Karpas-422 (cell line): ENCODE measurements around the gene ATP11C. TPM values are rescaled to one million over a fixed set of nuclear protein-coding genes. Genes with fewer than 3 reads are reported as not detected.

Experiments used
- DNase-seq: peaks from one replicate; pipeline ENCODE4 v3.0.0-alpha.2; 2015
- H2AFZ ChIP-seq: fragments of 200-600 bp; sonication (generic); 2 replicates; pipeline ENCODE4 v1.6.1; 2014; ENCODE audit warnings: antibody characterized with exemption, low read length, mixed read lengths
- H3K27ac ChIP-seq: fragments of 200-600 bp; sonication (generic); 2 replicates; pipeline ENCODE4 v1.5.1; 2014; ENCODE audit warnings: mild to moderate bottlenecking, low read length, moderate library complexity
- H3K27me3 ChIP-seq: fragments of 200-600 bp; sonication (generic); 2 replicates; pipeline ENCODE4 v1.6.1; 2014; ENCODE audit warnings: low read length, mixed read lengths
- H3K36me3 ChIP-seq: fragments of 200-600 bp; sonication (generic); 2 replicates; pipeline ENCODE4 v1.6.1; 2014; ENCODE audit warnings: low read length, mixed read lengths; ENCODE audit not compliant: insufficient read depth
- H3K4me1 ChIP-seq: fragments of 200-600 bp; sonication (generic); 2 replicates; pipeline ENCODE4 v1.6.1; 2014; ENCODE audit warnings: mild to moderate bottlenecking, low read length, mixed read lengths
- H3K4me2 ChIP-seq: fragments of 200-600 bp; sonication (generic); 2 replicates; pipeline ENCODE4 v1.6.1; 2014; ENCODE audit warnings: low read length, low read depth, mild to moderate bottlenecking; ENCODE audit not compliant: poor library complexity, severe bottlenecking
- H3K4me3 ChIP-seq: fragments of 200-600 bp; sonication (generic); 2 replicates; pipeline ENCODE4 v1.5.1; 2014; ENCODE audit warnings: mild to moderate bottlenecking, antibody characterized with exemption, low read length, mixed read lengths
- H3K79me2 ChIP-seq: fragments of 200-600 bp; sonication (generic); 2 replicates; pipeline ENCODE4 v1.6.1; 2014; ENCODE audit warnings: mild to moderate bottlenecking, low read length, mixed read lengths
- H3K9ac ChIP-seq: fragments of 200-600 bp; sonication (generic); 2 replicates; pipeline ENCODE4 v1.6.0; 2014; ENCODE audit warnings: low read length
- H3K9me2 ChIP-seq: fragments of 200-600 bp; sonication (generic), shearing (Covaris generic); replicated peaks from 2 replicates; pipeline ENCODE4 v1.6.0; 2014; ENCODE audit warnings: mild to moderate bottlenecking, low read length, moderate library complexity; ENCODE audit not compliant: insufficient read depth
- H3K9me3 ChIP-seq: fragments of 300-700, 200-600 bp; sonication (generic); 2 replicates; pipeline ENCODE4 v1.6.1; 2014; ENCODE audit warnings: low read length, mixed read lengths
- H4K20me1 ChIP-seq: fragments of 200-600 bp; sonication (generic); 2 replicates; pipeline ENCODE4 v1.6.1; 2014; ENCODE audit warnings: mild to moderate bottlenecking, antibody characterized with exemption, low read length, low read depth; ENCODE audit not compliant: insufficient read depth
- total RNA-seq: library from RNA; depleted of rRNA; stranded (reverse); fragments of >200 nt; shearing (Covaris generic); gene quantifications from 2 replicates; pipeline ENCODE4 v1.2.3, GENCODE V29; 2014; ENCODE audit warnings: low replicate concordance

The ATP11C gene
- total RNA-seq, 1 experiment from 2014 or later, result 37.4 TPM

DNA sequence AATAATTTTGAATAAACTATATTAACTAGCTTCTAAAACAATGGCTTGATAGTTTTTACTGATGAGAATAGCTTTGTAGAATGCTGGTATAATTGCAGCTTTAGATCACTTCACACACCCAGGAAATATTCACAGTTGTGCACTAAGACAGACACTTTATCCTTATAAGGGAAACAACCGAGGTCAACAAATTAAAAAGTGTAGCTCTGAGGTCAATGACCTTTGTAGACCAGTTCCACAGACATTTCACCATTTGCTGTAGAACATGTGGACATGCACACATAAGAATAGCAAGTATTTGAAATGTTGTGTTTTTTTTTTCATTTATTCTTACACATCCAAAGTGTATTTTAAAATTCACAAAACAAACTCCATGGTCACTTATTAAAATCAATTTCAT lies 148.9 kb downstream of the ATP11C start:
- no peaks in the 10 kb centered on the region for H3K4me1 ChIP-seq
- no peak for DNase-seq
- no peaks in the 10 kb centered on the region for H3K9me3 ChIP-seq

DNA sequence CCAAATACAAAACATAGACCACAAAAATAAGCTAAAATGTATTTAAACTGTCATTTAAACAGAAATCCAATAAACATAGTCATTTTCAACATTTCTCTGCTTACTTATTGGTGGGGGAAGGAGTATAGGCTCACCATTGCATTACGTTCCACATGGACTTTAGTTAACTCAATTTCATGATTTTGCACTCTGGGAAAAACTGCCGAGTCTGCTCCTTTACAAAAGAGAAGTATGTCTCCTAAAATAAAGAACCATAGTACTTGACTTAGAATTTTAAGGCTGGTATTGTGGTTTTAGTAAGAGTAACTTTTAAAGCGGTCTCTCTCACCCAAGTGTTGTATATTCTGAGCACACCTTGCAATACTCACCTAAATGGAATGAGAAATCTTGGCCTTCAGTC lies 149.8 kb downstream of the ATP11C start:
- H3K9me3 ChIP-seq, result no peaks in the 10 kb centered on the region
- H3K27ac ChIP-seq, result no peak overlapping the region
- H2AFZ ChIP-seq, result no peak overlapping the region
- no peaks in the 10 kb centered on the region for H4K20me1 ChIP-seq
- H3K27me3 ChIP-seq, result no peaks in the 10 kb centered on the region
- no peak overlapping the region for H3K4me2 ChIP-seq
- H3K36me3 ChIP-seq, result no peaks in the 10 kb centered on the region
- H3K4me1 ChIP-seq, result no peaks in the 10 kb centered on the region
- H3K79me2 ChIP-seq, result no peaks in the 10 kb centered on the region
- H3K4me3 ChIP-seq, result no peak overlapping the region
- H3K9me2 ChIP-seq, result no peaks in the 10 kb centered on the region
- no peak for DNase-seq
- H3K9ac ChIP-seq, result no peak overlapping the region

More for the DNA sequence above, 148.9 kb downstream of the ATP11C start:
- Histone ChIP-seq H3K4me3 (no peak overlapping the region), H3K79me2 (no peaks in the 10 kb centered on the region), H3K4me2 (no peak overlapping the region), H3K36me3 (no peaks in the 10 kb centered on the region), H3K9me2 (no peaks in the 10 kb centered on the region), H3K27me3 (no peaks in the 10 kb centered on the region), H3K27ac (no peak overlapping the region), H3K9ac (no peak overlapping the region), H4K20me1 (no peaks in the 10 kb centered on the region), H2AFZ (no peak overlapping the region)

DNA sequence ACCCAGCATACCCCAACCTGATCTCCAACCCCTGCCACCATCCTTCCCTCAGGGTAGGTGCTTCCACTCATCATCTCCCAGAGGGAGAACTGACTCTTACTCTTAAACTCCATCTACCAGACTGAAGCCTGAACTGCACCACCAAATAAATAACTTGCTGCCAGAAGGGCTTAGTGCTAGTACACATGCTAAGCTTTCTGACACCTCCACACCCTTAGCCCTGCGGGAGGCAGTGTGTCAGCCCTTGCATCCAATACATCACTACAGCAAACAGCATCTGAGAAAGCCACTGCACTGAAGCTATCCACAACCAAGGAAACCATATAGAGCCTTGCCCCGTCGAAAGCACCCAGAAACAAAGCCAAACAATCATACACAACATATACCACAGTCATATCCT lies 156.3 kb downstream of the ATP11C start:
- Histone ChIP-seq H3K9me3 (peaks cover 6% of the 10 kb centered on the region), H3K79me2 (no peaks in the 10 kb centered on the region), H3K4me2 (no peak overlapping the region), H4K20me1 (no peaks in the 10 kb centered on the region), H3K4me1 (no peaks in the 10 kb centered on the region), H3K27ac (no peak overlapping the region), H3K27me3 (no peaks in the 10 kb centered on the region), H3K4me3 (no peak overlapping the region), H3K9me2 (no peaks in the 10 kb centered on the region), H3K36me3 (peaks cover 12% of the 10 kb centered on the region), H3K9ac (no peak overlapping the region), H2AFZ (no peak overlapping the region)
- no peak for DNase-seq

DNA sequence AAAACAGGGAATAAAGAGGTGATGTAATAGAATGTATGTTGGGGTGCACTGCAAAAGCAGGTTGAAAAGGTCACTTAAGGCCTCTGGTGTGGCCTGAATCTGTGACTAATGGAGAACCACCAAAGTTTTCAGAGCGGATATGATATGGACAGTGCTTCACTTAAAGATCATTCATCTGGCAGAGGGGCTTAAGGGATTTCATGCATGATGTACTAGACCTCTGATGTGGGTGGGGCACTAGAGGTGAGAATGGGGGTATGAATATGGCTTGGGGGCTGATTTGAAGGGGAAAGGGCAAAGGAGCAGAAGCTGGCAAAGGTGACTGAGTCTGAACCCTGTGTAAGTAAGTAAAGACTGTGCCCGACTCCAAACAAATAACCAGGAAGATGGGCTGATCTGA lies 162.5 kb downstream of the ATP11C start:
- no peak overlapping the region for H3K27ac ChIP-seq
- H3K79me2 ChIP-seq, result no peaks in the 10 kb centered on the region
- no peaks in the 10 kb centered on the region for H3K27me3 ChIP-seq
- peaks cover 8% of the 10 kb centered on the region for H3K36me3 ChIP-seq
- H3K4me1 ChIP-seq, result no peaks in the 10 kb centered on the region
- peaks cover 6% of the 10 kb centered on the region for H3K9me3 ChIP-seq
- H2AFZ ChIP-seq, result no peak overlapping the region
- DNase-seq, result no peak
- no peak overlapping the region for H3K4me3 ChIP-seq
- no peak overlapping the region for H3K4me2 ChIP-seq
- no peaks in the 10 kb centered on the region for H3K9me2 ChIP-seq
- H4K20me1 ChIP-seq, result no peaks in the 10 kb centered on the region
- H3K9ac ChIP-seq, result no peak overlapping the region

DNA sequence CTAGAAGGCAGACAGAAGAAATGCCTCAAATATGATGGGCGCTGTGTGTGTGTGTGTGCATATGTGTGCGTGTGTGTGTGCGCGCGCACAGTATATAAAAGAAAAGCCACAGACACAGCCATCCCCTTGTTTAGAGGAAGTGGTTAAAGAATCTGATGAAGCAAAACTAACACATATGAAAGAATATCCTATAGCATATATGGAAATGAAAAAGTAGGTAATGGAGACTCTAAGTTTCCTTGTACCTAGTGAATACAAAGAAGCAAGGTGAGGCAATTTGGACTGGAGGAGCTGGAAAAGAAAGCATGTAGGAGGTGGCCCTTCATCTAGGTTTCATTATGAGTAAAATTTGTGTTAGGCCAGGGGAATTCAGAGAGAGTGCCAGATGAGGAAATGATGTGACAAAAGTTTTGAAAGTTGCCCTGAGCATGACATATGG lies 166.3 kb downstream of the ATP11C start:
- no peak overlapping the region for H3K27ac ChIP-seq
- no peak overlapping the region for H3K4me2 ChIP-seq
- H2AFZ ChIP-seq, result no peak overlapping the region
- no peak overlapping the region for H3K9ac ChIP-seq
- no peaks in the 10 kb centered on the region for H3K4me1 ChIP-seq
- DNase-seq, result no peak
- H3K9me2 ChIP-seq, result no peaks in the 10 kb centered on the region
- no peaks in the 10 kb centered on the region for H4K20me1 ChIP-seq
- H3K79me2 ChIP-seq, result no peaks in the 10 kb centered on the region
- H3K27me3 ChIP-seq, result no peaks in the 10 kb centered on the region
- no peaks in the 10 kb centered on the region for H3K9me3 ChIP-seq
- H3K4me3 ChIP-seq, result no peak overlapping the region
- no peaks in the 10 kb centered on the region; the same call in 1 of the 2 replicates for H3K36me3 ChIP-seq

DNA sequence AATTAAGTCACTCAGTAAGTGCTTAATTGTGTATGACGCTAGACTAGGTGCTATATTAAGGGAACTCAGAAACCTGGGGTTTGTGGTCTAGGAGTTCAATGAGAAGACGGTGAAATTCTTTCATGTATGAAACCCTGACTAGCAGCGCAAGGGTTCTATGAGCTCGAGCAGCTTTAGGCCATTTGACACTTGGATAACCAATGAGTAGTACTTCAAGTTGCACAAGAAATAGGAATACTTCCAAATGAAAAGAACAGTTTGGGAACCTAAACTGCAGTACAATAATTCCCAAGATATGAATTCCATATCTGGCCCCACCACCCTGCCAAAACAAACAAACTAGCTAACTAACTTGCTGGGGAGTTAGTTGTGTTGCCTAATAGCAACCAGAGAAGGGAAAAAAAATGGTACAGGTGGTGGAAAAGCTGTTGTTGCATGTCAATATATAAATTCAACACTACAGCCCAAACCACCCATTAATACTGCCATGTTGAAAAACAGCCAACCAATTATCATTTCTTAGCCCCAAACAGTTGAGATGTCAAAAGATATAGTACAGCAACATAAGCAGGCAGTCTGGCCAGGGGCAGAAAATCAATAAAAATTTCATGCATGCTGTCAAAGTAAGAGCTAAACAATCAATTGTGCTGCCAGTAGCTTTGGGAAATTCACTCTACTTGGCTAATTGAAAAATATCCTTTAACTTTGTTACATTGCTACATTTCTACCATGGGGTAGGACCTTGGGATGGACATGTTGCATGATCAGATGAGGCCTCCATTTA lies 170.3 kb downstream of the ATP11C start:
- Histone ChIP-seq H3K9me2 (no peaks in the 10 kb centered on the region), H3K4me3 (no peak overlapping the region), H3K79me2 (no peaks in the 10 kb centered on the region), H2AFZ (no peak overlapping the region), H3K27ac (no peak overlapping the region), H4K20me1 (no peaks in the 10 kb centered on the region), H3K36me3 (no peaks in the 10 kb centered on the region; the same call in 1 of the 2 replicates), H3K9me3 (no peaks in the 10 kb centered on the region), H3K4me2 (no peak overlapping the region), H3K9ac (no peak overlapping the region), H3K4me1 (no peaks in the 10 kb centered on the region), H3K27me3 (no peaks in the 10 kb centered on the region)
- DNase-seq, result no peak

DNA sequence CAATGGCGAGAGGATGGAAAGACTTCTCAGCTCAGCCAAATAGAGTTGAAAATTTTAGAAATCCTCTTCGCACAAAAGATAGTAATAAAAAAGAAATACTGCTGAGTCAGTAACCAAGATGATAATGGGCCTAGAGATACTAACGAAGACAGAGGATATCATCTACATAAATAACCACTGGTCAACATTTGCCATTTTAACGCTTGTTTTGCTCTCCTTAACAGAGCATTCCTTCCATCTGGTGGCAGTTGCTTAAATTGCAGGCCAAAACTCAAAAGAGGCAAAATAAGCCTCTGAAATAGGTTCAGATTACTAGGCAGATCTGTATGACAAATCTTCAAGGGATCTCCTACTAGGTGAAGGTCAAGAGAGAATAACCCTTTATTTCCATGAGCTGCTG lies 173.2 kb downstream of the ATP11C start:
- DNase-seq, result peak; percentile 55
- no peak overlapping the region for H3K27ac ChIP-seq
- no peaks in the 10 kb centered on the region for H3K9me3 ChIP-seq
- H2AFZ ChIP-seq, result no peak overlapping the region
- H3K79me2 ChIP-seq, result no peaks in the 10 kb centered on the region
- no peak overlapping the region for H3K9ac ChIP-seq
- H3K4me1 ChIP-seq, result no peaks in the 10 kb centered on the region
- no peaks in the 10 kb centered on the region for H3K9me2 ChIP-seq
- H3K4me2 ChIP-seq, result no peak overlapping the region
- no peaks in the 10 kb centered on the region; the same call in 1 of the 2 replicates for H3K36me3 ChIP-seq
- no peaks in the 10 kb centered on the region for H3K27me3 ChIP-seq
- H4K20me1 ChIP-seq, result no peaks in the 10 kb centered on the region
- H3K4me3 ChIP-seq, result no peak overlapping the region

DNA sequence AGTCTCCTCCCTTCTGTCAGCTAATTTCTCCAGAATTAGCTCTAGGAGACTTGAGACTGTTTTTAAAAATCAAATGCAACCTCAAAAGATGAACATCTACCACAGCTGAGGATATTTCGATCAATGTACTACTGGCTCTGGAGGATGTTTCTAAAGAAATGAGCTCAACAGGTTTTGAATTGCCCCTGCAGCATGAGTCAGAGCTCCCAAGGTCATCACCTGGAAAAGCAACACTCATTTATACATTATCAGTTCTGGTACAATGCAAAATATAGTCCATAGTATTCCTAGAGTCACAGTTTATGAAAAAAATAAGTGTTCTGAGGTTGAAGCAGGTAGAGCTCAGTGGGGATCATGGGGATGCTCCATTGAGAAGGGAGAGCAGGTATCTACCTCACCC lies 174.0 kb downstream of the ATP11C start:
- Histone ChIP-seq H3K79me2 (no peaks in the 10 kb centered on the region), H2AFZ (no peak overlapping the region), H3K4me1 (no peaks in the 10 kb centered on the region), H3K9me3 (no peaks in the 10 kb centered on the region), H3K4me3 (no peak overlapping the region), H3K4me2 (no peak overlapping the region), H3K27ac (no peak overlapping the region), H4K20me1 (no peaks in the 10 kb centered on the region), H3K36me3 (no peaks in the 10 kb centered on the region; the same call in 1 of the 2 replicates), H3K9ac (no peak overlapping the region), H3K27me3 (no peaks in the 10 kb centered on the region), H3K9me2 (no peaks in the 10 kb centered on the region)
- DNase-seq, result no peak
